Tongue (tissue), 2 donors: ENCODE measurements around the gene RAB2B. TPM values are rescaled to one million over a fixed set of nuclear protein-coding genes. Genes with fewer than 3 reads are reported as not detected.

Source experiments
- small RNA-seq: library from RNA; depleted of rRNA; stranded (forward); fragments of <200 nt; gene quantifications from one replicate; pipeline ENCODE3, GENCODE V24; 2014; ENCODE audit warnings: low replicate concordance
- total RNA-seq: library from RNA; depleted of rRNA; stranded (reverse); fragments of >200 nt; gene quantifications from one replicate; pipeline ENCODE4 v1.2.3, GENCODE V29; 2014

The RAB2B gene
- total RNA-seq, 1 donor from 2014 or later = 17.8 TPM

Small RNA genes within 50 kb of the gene (small RNA-seq; reads per million reads assigned to genes)
- gene RN7SL650P = not detected

Other genes starting within 250 kb of the RAB2B start
- gene HNRNPC, start 207.5 kb downstream of the RAB2B start, total RNA-seq = 509 TPM
- gene RPGRIP1, start 196.9 kb downstream of the RAB2B start, total RNA-seq = 0.41 TPM
- gene SUPT16H, start 92.9 kb downstream of the RAB2B start, total RNA-seq = 67.5 TPM
- 48.0 TPM for gene CHD8, start 20.8 kb downstream of the RAB2B start, total RNA-seq
- 38.2 TPM for gene TOX4, start 236 bp upstream of the RAB2B start, total RNA-seq
- 61.1 TPM for gene METTL3, start 34.4 kb upstream of the RAB2B start, total RNA-seq
- 9.0 TPM for gene SALL2, start 49.4 kb upstream of the RAB2B start, total RNA-seq
- gene OR10G3, start 103.1 kb upstream of the RAB2B start, total RNA-seq = not detected
- gene OR10G2, start 158.0 kb upstream of the RAB2B start, total RNA-seq = not detected
- gene OR4E2, start 176.9 kb upstream of the RAB2B start, total RNA-seq = not detected
- not detected for gene OR4E1, start 196.9 kb upstream of the RAB2B start, total RNA-seq